ENCODE results near the gene CAST.

DNA sequence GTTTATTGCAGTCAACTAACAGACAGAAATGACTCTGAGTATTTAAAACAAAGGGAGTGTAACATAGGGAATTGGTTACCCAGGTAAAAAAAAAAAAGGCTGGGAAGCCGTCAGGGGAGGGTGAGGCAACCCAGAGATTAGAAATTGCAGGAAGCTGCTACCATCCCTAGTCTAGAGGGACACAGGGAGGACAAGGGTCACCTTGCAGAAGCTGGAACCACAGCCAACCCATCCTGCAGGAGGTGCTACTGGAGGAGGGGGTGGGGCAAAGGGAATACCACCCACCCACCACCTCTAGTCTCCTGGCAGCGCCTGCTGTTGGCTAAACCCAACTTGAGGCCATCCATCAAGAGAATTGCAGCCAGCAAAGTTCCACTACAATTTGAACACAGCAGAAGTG, 6.5 kb downstream of the CAST start:
- TF ChIP-seq, protein P1, sequence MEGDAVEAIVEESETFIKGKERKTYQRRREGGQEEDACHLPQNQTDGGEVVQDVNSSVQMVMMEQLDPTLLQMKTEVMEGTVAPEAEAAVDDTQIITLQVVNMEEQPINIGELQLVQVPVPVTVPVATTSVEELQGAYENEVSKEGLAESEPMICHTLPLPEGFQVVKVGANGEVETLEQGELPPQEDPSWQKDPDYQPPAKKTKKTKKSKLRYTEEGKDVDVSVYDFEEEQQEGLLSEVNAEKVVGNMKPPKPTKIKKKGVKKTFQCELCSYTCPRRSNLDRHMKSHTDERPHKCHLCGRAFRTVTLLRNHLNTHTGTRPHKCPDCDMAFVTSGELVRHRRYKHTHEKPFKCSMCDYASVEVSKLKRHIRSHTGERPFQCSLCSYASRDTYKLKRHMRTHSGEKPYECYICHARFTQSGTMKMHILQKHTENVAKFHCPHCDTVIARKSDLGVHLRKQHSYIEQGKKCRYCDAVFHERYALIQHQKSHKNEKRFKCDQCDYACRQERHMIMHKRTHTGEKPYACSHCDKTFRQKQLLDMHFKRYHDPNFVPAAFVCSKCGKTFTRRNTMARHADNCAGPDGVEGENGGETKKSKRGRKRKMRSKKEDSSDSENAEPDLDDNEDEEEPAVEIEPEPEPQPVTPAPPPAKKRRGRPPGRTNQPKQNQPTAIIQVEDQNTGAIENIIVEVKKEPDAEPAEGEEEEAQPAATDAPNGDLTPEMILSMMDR (IDR thresholded peaks at IDR 0.05), result no peak
- TF ChIP-seq ZFX (IDR thresholded peaks at IDR 0.05; ENCODE audit: borderline replicate concordance), result no peak
